Memory B cell (primary cell): ENCODE measurements around the gene MSI1.
A peak's percentile ranks its signal among the peaks of the same experiment; 100 is the strongest.
"Not testable (repeated sequence)": the region's sequence is repeated elsewhere in the genome, so short reads cannot be mapped to it uniquely, and the experiment has no call there.

Experiments used
- ATAC-seq: fragments of 150-1000 bp; cut with Tn5 transposase; 2 replicates; pipeline ENCODE4 v1.10.0; 2021; ENCODE audit warnings: low read depth, mild to moderate bottlenecking, moderate library complexity
- DNase-seq, 2 donors: peaks; one replicate each; pipeline ENCODE4 v3.0.0; 2022; ENCODE audit warnings: low spot score in 2 of 2
- H3K27ac Mint-ChIP-seq: one replicate; pipeline ENCODE4 v1.8.0; 2022; ENCODE audit warnings: mild to moderate bottlenecking, moderate library complexity, mixed read lengths
- H3K27me3 Mint-ChIP-seq: one replicate; pipeline ENCODE4 v1.8.0; 2022; ENCODE audit warnings: mixed read lengths
- H3K36me3 Mint-ChIP-seq: one replicate; pipeline ENCODE4 v1.8.0; 2022; ENCODE audit warnings: mild to moderate bottlenecking, mixed read lengths
- H3K4me1 Mint-ChIP-seq: one replicate; pipeline ENCODE4 v1.8.0; 2022; ENCODE audit warnings: mixed read lengths
- H3K4me3 Mint-ChIP-seq: one replicate; pipeline ENCODE4 v1.8.0; 2022; ENCODE audit warnings: mild to moderate bottlenecking, moderate library complexity, mixed read lengths
- H3K9me3 Mint-ChIP-seq: one replicate; pipeline ENCODE4 v1.8.0; 2022; ENCODE audit warnings: mixed read lengths

Gene MSI1

GRCh38 chr12:120353556-120354317, 15.2 kb downstream of the MSI1 start:
- ATAC-seq (no peak), DNase-seq (no peak)
- Mint-ChIP-seq H3K9me3 (no peaks in the 10 kb centered on the region), H3K4me1 (no peaks in the 10 kb centered on the region), H3K36me3 (no peaks in the 10 kb centered on the region), H3K4me3 (no peak overlapping the region), H3K27me3 (peaks cover 17% of the 10 kb centered on the region), H3K27ac (no peak overlapping the region)

- H3K9me3 Mint-ChIP-seq = no peaks in the 10 kb centered on the region
- no peak overlapping the region for H3K4me3 Mint-ChIP-seq
- ATAC-seq (no peak), DNase-seq (no peak)
- H3K27ac Mint-ChIP-seq = no peak overlapping the region
- H3K4me1 Mint-ChIP-seq = no peaks in the 10 kb centered on the region
- peaks cover 15% of the 10 kb centered on the region for H3K27me3 Mint-ChIP-seq
- no peaks in the 10 kb centered on the region for H3K36me3 Mint-ChIP-seq
Observed at GRCh38 chr12:120353136-120353535, 15.8 kb downstream of the MSI1 start.

- no peak for ATAC-seq
- peaks cover 13% of the 10 kb centered on the region for H3K27me3 Mint-ChIP-seq
- H3K4me3 Mint-ChIP-seq = no peak overlapping the region
- H3K36me3 Mint-ChIP-seq = no peaks in the 10 kb centered on the region
- no peaks in the 10 kb centered on the region for H3K4me1 Mint-ChIP-seq
- H3K27ac Mint-ChIP-seq = no peak overlapping the region
- no peaks in the 10 kb centered on the region for H3K9me3 Mint-ChIP-seq
- DNase-seq = no peak
Observed at GRCh38 chr12:120352117-120352516, 16.8 kb downstream of the MSI1 start.

DNA sequence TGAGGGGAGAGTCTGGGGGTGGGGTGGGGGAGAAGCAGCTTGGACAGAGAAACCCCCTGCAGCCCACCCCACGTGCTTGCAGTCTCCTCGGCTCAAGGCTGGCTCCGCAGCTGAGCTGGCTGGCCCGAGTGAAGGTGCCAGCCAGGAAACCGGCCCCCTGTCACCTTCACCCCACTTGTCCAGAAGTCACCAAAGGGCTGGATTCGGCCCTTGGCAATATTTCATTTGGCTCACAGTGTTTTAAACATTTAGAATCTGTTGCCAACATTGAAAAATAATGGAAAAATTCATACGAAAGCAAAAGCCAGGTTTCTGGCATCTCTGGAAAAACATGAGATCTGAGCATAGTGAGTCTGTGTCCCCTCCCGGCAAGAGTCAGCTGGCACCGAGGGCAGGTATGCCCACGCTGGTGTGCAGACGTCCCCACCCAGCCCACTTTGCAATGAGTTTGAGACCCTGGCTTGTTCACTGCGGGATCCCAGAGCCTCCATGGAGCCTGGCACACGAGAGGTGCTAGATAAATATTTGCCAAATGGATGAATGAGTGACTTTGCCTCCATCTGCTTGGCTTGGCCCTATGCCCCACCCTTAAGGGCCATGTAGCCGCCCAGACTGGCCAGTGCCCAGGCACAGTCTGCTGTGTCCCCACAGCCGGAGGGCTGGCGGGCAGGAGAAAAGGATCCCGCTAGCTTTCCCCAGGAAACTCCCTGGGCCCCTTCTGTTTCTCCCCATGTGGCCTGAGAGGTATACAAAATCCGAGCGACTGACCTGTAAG, 18.2 kb downstream of the MSI1 start:
- H3K27ac Mint-ChIP-seq = no peak overlapping the region
- ATAC-seq (no peak), DNase-seq (no peak)
- H3K4me1 Mint-ChIP-seq = no peaks in the 10 kb centered on the region
- H3K9me3 Mint-ChIP-seq = no peaks in the 10 kb centered on the region
- no peak overlapping the region for H3K4me3 Mint-ChIP-seq
- peaks cover 14% of the 10 kb centered on the region for H3K27me3 Mint-ChIP-seq
- H3K36me3 Mint-ChIP-seq = no peaks in the 10 kb centered on the region

DNA sequence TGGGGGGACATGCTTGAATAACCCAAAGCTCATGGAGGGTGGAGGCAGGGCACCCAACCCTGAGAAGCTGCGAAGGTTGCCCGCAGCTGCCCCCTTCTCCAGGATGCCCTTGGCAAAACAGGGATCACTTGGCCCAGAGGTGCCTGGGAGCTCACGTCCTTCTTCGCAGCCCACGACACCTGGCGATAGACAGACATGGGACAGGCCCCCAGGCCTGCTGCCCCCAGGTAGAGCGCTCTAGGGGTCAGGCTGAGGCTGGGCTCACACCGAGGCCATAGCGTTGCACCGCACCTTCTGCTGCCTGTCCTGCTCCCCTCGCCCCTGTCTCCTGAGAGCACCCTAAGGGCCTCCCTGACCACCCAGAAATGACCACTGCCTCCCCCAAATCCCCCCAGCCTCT, 21.2 kb downstream of the MSI1 start:
- Mint-ChIP-seq H3K27me3 (peaks cover 12% of the 10 kb centered on the region), H3K27ac (no peak overlapping the region), H3K4me1 (no peaks in the 10 kb centered on the region), H3K9me3 (no peaks in the 10 kb centered on the region), H3K4me3 (no peak overlapping the region), H3K36me3 (no peaks in the 10 kb centered on the region)
- DNase-seq (no peak), ATAC-seq (no peak)

DNA sequence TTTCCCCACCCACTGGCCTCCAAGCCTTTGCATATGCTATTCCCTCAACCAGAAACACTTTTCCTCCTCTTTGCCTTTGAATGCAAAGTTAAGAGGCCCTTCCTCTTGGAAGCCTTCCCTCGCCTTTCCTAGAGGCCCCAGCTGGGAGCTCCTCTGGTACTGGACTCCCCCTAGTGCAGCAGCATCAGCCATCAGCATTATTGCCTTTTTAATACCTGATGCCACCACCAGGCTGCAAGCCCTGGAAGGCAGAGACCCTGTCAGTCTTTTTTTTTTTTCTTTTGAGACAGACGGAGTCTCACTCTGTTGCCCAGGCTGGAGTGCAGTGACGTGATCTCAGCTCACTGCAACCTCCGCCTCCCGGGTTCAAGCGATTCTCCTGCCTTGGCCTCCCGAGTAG, 22.3 kb downstream of the MSI1 start:
- Mint-ChIP-seq H3K4me3 (no peak overlapping the region), H3K4me1 (no peaks in the 10 kb centered on the region), H3K9me3 (no peaks in the 10 kb centered on the region), H3K27ac (no peak overlapping the region), H3K27me3 (peaks cover 12% of the 10 kb centered on the region), H3K36me3 (no peaks in the 10 kb centered on the region)
- DNase-seq (no peak), ATAC-seq (no peak)

DNA sequence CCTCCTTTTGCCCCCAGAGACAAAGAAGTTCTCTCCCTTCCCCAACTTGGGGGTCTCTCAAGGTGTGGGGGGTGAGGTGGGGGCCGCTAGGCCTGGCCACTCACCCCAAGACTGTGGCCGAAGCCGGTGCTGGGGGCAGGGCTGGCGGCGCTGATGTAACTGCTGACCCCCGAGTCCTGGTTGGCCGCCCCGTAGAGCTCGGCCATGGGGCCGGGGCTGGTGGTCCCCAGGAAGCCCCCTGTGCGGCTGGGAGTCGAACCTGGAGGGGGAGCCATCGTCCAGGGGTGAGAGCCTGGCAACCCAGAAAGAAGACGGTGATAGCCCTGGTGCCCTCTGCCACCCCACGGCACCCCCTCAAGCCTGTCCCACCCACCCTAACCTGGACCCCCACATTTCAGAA, 22.9 kb downstream of the MSI1 start:
- Mint-ChIP-seq H3K36me3 (no peaks in the 10 kb centered on the region), H3K27me3 (peaks cover 11% of the 10 kb centered on the region), H3K4me1 (no peaks in the 10 kb centered on the region), H3K27ac (no peak overlapping the region), H3K9me3 (no peaks in the 10 kb centered on the region), H3K4me3 (no peak overlapping the region)
- DNase-seq (no peak), ATAC-seq (no peak)

GRCh38 chr12:120343692-120344091, 25.3 kb downstream of the MSI1 start:
- no peak for DNase-seq
- peaks cover 8% of the 10 kb centered on the region for H3K27me3 Mint-ChIP-seq
- no peak overlapping the region for H3K27ac Mint-ChIP-seq
- no peaks in the 10 kb centered on the region for H3K4me1 Mint-ChIP-seq
- H3K9me3 Mint-ChIP-seq = peaks cover under 1% of the 10 kb centered on the region
- H3K4me3 Mint-ChIP-seq = no peak overlapping the region
- ATAC-seq = no peak
- H3K36me3 Mint-ChIP-seq = no peaks in the 10 kb centered on the region

- Mint-ChIP-seq H3K36me3 (no peaks in the 10 kb centered on the region), H3K27ac (no peak overlapping the region), H3K27me3 (peaks cover 8% of the 10 kb centered on the region), H3K9me3 (peaks cover 3% of the 10 kb centered on the region), H3K4me1 (no peaks in the 10 kb centered on the region), H3K4me3 (no peak overlapping the region)
- DNase-seq (no peak), ATAC-seq (no peak)
Observed at GRCh38 chr12:120343039-120343537, 25.9 kb downstream of the MSI1 start.

DNA sequence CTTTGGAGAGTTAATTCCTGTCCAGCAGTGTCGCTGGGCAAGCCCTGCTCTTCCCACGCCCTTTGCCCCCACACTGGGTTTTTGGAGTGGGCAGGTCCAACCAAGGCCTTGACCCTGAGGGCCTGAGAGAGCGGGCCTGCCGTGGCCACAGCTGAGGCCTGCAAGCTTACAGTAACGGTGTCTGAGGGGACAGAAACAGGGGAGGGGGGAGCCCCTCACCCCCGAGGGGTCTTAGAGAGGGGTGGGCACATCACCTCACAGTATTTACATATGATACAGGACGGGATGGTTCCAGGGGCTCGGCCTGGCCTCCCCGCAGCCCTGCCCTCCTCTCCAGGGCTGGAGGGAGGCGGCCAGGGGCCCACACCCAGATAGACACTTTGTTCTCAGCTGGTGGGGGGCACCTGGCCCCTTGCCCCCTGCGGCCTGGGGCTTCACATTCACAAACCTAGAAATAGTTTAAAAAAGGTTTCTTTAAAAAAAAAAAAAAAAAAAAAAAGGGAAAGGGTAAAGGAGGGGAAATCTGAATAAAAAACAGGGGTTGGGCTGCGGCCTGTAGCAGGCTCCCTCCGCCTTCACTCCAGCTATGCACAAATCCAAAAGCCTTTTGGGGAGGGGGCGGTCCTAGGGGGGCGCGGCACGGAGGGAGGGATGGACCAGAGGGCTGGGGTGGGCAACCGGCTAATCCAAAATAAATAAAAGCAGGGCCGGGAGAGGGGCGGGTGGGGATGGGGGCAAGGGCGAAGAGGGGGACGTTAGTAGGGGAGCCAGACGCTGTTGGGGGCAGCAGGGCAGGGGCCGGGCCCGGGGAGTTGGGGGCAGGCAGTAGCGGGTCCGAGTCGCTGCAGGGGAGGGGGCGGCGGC, 26.6 kb downstream of the MSI1 start:
- no peak for ATAC-seq
- Mint-ChIP-seq H3K4me1 (no peaks in the 10 kb centered on the region), H3K4me3 (no peak overlapping the region), H3K27ac (no peak overlapping the region), H3K36me3 (peaks cover 1% of the 10 kb centered on the region), H3K9me3 (peaks cover 10% of the 10 kb centered on the region), H3K27me3 (peaks cover 6% of the 10 kb centered on the region)
- no peak for DNase-seq

- DNase-seq (no peak), ATAC-seq (no peak)
- Mint-ChIP-seq H3K4me3 (no peak overlapping the region), H3K27me3 (peaks cover 1% of the 10 kb centered on the region), H3K9me3 (peaks cover 15% of the 10 kb centered on the region), H3K4me1 (no peaks in the 10 kb centered on the region), H3K27ac (no peak overlapping the region), H3K36me3 (peaks cover 2% of the 10 kb centered on the region)
Observed at GRCh38 chr12:120339256-120339655, 29.7 kb downstream of the MSI1 start.

- Mint-ChIP-seq H3K27ac (no peak overlapping the region), H3K27me3 (peaks cover 1% of the 10 kb centered on the region), H3K36me3 (peaks cover 2% of the 10 kb centered on the region), H3K4me1 (no peaks in the 10 kb centered on the region), H3K9me3 (peaks cover 15% of the 10 kb centered on the region), H3K4me3 (no peak overlapping the region)
- ATAC-seq (no peak), DNase-seq (no peak)
Observed at GRCh38 chr12:120337730-120338129, 31.2 kb downstream of the MSI1 start.

DNA sequence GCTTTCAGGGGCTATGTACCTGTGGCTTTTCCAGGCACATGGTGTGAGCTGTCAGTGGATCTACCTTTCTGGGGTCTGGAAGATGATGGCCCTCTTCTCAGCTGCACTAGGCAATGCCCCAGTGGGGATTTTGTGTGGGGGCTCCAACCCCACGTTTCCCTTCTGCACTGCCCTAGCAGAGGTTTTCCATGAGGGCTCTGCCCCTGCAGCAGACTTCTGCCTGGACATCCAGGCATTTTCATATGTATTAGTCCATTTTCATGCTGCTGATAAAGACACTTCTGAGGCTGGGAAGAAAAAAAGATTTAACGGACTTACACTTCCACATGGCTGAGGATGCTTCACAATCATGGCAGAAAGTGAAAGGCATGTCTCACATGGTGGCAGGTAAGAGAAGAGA, 32.6 kb downstream of the MSI1 start:
- H3K4me1 Mint-ChIP-seq, H3K27ac Mint-ChIP-seq, H3K36me3 Mint-ChIP-seq, ATAC-seq, H3K4me3 Mint-ChIP-seq, DNase-seq, H3K27me3 Mint-ChIP-seq: not testable (repeated sequence)
- H3K9me3 Mint-ChIP-seq = peaks cover 15% of the 10 kb centered on the region

DNA sequence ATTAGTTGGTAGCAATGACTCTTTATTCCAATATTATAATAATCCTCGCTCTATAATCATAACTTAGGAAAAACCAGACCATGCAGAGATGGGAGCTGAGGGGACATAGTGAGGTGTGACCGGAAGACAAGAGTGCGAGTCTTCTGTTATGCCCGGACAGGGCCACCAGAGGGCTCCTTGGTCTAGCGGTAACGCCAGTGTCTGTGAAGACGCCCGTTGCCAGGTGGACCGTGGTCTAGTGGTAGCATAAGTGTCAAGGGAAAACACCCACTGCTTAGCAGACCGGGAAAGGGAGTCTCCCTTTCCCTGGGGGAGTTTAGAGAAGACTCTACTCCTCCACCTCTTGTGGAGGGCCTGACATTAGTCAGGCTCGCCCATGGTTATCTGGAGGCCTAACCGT, 33.5 kb downstream of the MSI1 start:
- ATAC-seq = peak; percentile 41
- not testable (repeated sequence) for H3K4me1 Mint-ChIP-seq, H3K4me3 Mint-ChIP-seq, H3K36me3 Mint-ChIP-seq, H3K27ac Mint-ChIP-seq, H3K27me3 Mint-ChIP-seq
- peaks cover 15% of the 10 kb centered on the region for H3K9me3 Mint-ChIP-seq
- DNase-seq = peak; percentile 22 to 30
